HG03442 (cell line): ENCODE data around the gene RPL27A.

Experiments
- ATAC-seq: cut with Tn5 transposase; IDR thresholded peaks from one replicate; pipeline ENCODE4 v1.9.1; 2021; ENCODE audit warnings: mild to moderate bottlenecking, moderate library complexity; ENCODE audit not compliant: unreplicated experiment

Gene RPL27A

GRCh38 chr11:8698917-8699441 lies 16.4 kb downstream of the RPL27A start:
- no peak for ATAC-seq

GRCh38 chr11:8699903-8700302 lies 17.3 kb downstream of the RPL27A start:
- no peak for ATAC-seq

GRCh38 chr11:8701891-8702597 lies 19.5 kb downstream of the RPL27A start:
- no peak for ATAC-seq

- no peak for ATAC-seq
These were observed 20.0 kb downstream of the RPL27A start for GRCh38 chr11:8702598-8702915.

- ATAC-seq: no peak
These were observed 21.5 kb downstream of the RPL27A start for GRCh38 chr11:8704136-8704535.

GRCh38 chr11:8705146-8705545 lies 22.6 kb downstream of the RPL27A start:
- no peak for ATAC-seq

- ATAC-seq: no peak
These were observed 24.3 kb downstream of the RPL27A start for GRCh38 chr11:8706673-8707432.

GRCh38 chr11:8707541-8708191 lies 25.1 kb downstream of the RPL27A start:
- no peak for ATAC-seq

GRCh38 chr11:8709002-8709672 lies 26.5 kb downstream of the RPL27A start:
- ATAC-seq: no peak

- ATAC-seq: no peak
These were observed 27.2 kb downstream of the RPL27A start for GRCh38 chr11:8709777-8710176.

- no peak for ATAC-seq
These were observed 29.4 kb downstream of the RPL27A start for GRCh38 chr11:8711895-8712442.

- no peak for ATAC-seq
These were observed 29.9 kb downstream of the RPL27A start for GRCh38 chr11:8712506-8712905.

- no peak for ATAC-seq
These were observed 31.3 kb downstream of the RPL27A start for GRCh38 chr11:8713760-8714454.

- no peak for ATAC-seq
These were observed 32.1 kb downstream of the RPL27A start for GRCh38 chr11:8714622-8715225.

- no peak for ATAC-seq
These were observed 32.9 kb downstream of the RPL27A start for GRCh38 chr11:8715501-8715900.

- no peak for ATAC-seq
These were observed 34.9 kb downstream of the RPL27A start for GRCh38 chr11:8717544-8717875.

GRCh38 chr11:8717876-8718753 lies 35.5 kb downstream of the RPL27A start:
- ATAC-seq: peak; percentile 55

GRCh38 chr11:8719211-8719649 lies 36.6 kb downstream of the RPL27A start:
- no peak for ATAC-seq

- ATAC-seq: no peak
These were observed 37.1 kb downstream of the RPL27A start for GRCh38 chr11:8719721-8720120.
